SJCRH30 (cell line): Measurements from ENCODE around the gene DBX1. TPM values are rescaled to one million over a fixed set of nuclear protein-coding genes. Genes with fewer than 3 reads are reported as not detected.
"Not testable (repeated sequence)": the region's sequence is repeated elsewhere in the genome, so short reads cannot be mapped to it uniquely, and the experiment has no call there.

Experiments
- DNase-seq, 2 experiments: peaks; one replicate each; pipeline ENCODE4 v3.0.0-alpha.2; 2015 to 2020
- H3K27ac ChIP-seq: fragments of 250-450 bp; sonication (Bioruptor Pico); 2 replicates; pipeline ENCODE4 v1.5.1; 2020; ENCODE audit warnings: mild to moderate bottlenecking, moderate library complexity
- H3K27me3 ChIP-seq: fragments of 250-450 bp; sonication (Bioruptor Pico); 2 replicates; pipeline ENCODE4 v1.5.1; 2020; ENCODE audit warnings: mild to moderate bottlenecking, moderate library complexity
- H3K36me3 ChIP-seq: fragments of 250-450 bp; sonication (Bioruptor Pico); 2 replicates; pipeline ENCODE4 v1.5.1; 2020; ENCODE audit warnings: mild to moderate bottlenecking, moderate library complexity
- H3K4me1 ChIP-seq: fragments of 250-450 bp; sonication (Bioruptor Pico); 2 replicates; pipeline ENCODE4 v1.5.1; 2020; ENCODE audit warnings: mild to moderate bottlenecking, moderate library complexity
- H3K4me3 ChIP-seq: fragments of 250-450 bp; sonication (Bioruptor Pico); 2 replicates; pipeline ENCODE4 v1.5.1; 2020; ENCODE audit warnings: mild to moderate bottlenecking, moderate library complexity
- H3K9me3 ChIP-seq: fragments of 250-450 bp; sonication (Bioruptor Pico); replicated peaks from 2 replicates; pipeline ENCODE4 v1.5.1; 2020; ENCODE audit warnings: mild to moderate bottlenecking, moderate library complexity
- total RNA-seq: library from RNA; depleted of rRNA; stranded (reverse); fragments of >200 nt; shearing (Covaris generic); gene quantifications from 2 replicates; pipeline ENCODE4 v1.2.3, GENCODE V29; 2014; rRNA removed

Gene DBX1, protein sequence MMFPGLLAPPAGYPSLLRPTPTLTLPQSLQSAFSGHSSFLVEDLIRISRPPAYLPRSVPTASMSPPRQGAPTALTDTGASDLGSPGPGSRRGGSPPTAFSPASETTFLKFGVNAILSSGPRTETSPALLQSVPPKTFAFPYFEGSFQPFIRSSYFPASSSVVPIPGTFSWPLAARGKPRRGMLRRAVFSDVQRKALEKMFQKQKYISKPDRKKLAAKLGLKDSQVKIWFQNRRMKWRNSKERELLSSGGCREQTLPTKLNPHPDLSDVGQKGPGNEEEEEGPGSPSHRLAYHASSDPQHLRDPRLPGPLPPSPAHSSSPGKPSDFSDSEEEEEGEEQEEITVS
- 2.5 and 2.9 TPM in 2 replicates for total RNA-seq

DNA sequence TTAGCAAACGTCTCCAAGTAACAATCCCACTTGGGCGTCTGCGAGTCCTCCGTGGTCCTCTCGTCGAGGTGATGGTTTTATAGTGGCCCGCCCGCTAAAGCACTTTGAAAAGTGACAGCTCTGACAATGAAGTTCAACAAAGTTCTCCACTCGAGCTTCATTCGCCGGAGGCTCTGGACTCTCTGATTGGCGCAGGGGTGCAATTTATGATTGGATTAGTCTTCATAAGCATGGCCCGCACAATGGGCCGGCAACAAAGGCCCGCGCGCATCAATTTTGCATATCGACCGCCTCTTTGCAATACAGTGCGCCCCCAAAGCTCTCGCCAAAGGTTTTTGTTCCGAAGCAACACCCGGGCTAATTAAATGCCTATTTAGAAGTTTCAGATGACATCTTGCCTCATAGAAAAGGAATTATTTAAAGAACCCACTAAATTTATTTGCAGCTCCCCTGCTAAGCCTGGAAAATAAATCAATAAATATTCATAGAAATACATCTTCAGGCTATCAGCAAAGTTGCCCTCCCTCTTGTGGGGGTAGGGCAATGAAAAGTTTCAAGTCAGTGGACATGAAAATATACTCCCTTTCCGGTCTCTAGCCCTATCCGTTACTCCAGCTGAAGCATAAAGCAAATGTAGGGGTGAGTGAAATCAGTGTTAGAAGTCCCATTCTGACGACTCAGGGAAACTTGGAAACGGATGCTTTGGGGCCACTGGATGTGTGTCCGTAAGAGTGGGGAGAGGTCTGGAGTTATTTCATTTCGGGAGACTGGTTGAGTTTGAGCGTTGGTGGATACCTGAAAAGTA lies at the start of gene DBX1:
DBX1 (minus strand) TSS at position 51 of the 805 bp plus-strand sequence. CDS start 151 bp downstream, outside the sequence.
- no peak for DNase-seq
- Histone ChIP-seq H3K9me3 (no peaks in the 10 kb centered on the region; the same call in 1 of the 2 replicates), H3K27ac (peak within 1 kb of the TSS; percentile 98), H3K4me3 (peak within 1 kb of the TSS; percentile 66), H3K4me1 (peaks cover 20% of the 10 kb centered on the region), H3K27me3 (no peaks in the 10 kb centered on the region), H3K36me3 (no peaks in the 10 kb centered on the region)

DNA sequence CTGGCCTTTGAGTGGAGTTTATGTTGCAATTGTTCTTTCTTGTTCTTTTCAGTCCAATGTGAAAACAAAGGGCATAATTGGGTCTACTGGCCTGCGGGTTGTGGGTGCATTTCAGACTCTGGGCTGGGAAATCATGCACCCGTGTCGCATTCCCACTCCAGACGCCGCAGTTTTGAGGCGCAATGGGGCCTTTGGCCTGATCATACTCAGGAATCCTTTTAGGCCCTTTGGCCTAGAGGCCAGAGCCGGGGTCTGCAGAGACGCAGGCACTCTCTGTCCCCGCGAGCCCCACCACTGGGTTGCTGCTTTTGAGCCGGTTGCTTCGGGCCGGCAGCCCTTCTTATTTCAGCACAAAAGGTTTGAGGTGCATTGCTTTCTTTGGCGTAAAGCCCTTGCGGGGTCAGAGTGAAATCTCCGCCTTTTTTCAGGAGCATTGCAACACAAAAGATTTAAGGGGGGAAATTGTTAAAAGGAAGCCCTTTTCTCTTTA lies 48.4 kb upstream of the DBX1 start:
- H3K4me1 ChIP-seq, result peaks cover 2% of the 10 kb centered on the region
- H3K27ac ChIP-seq, result no peak overlapping the region
- DNase-seq, result no peak
- no peak overlapping the region for H3K4me3 ChIP-seq
- H3K9me3 ChIP-seq, result no peaks in the 10 kb centered on the region
- H3K27me3 ChIP-seq, result no peaks in the 10 kb centered on the region
- 0 out of 2 replicates have a peak, but pooled peaks cover 4% of the 10 kb centered on the region for H3K36me3 ChIP-seq

DNA sequence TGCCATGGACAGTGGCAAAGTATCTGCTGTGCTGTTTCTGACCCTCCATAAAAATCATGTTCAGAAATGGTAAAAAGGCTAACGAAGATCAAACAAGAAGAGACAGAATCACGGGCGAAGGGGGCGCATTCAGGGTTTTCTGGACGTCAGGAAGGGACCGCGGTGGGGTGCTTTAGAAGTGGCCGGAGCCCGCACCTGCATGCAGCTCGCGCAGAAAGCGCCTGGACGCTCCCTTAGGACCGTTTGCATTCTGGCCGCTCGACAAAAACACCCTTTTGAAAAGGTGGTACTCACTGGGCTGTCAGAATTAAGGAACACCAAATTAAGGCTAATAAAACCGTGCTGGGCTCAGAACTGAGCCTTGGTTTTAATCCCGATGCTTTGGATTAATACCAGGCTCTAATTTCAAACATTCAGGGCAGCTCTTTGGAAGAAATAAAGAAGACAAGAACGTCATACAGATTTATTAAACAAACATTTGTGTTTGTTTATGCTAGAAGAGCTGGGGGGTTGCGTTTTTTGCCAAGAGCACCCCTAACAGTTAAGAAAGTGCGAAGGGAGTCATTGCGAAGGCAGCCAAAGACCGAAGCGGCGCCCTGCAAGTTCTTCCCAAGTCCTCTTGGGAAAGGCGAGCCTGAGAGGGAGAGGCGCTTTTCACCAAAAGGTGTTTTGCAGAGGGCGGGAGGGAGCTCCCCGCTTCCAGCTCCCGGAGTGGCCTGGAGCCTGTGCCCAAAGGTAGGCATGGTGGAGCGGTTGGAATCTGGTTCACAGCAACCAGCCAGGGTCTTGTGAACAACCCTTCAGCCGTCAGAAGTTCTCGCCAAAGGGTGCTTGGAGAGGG lies 47.7 kb upstream of the DBX1 start:
- H3K36me3 ChIP-seq, result 0 out of 2 replicates have a peak, but pooled peaks cover 4% of the 10 kb centered on the region
- H3K27ac ChIP-seq, result no peak overlapping the region
- no peak overlapping the region for H3K4me3 ChIP-seq
- H3K27me3 ChIP-seq, result no peaks in the 10 kb centered on the region
- no peaks in the 10 kb centered on the region for H3K9me3 ChIP-seq
- DNase-seq, result no peak
- no peaks in the 10 kb centered on the region for H3K4me1 ChIP-seq

DNA sequence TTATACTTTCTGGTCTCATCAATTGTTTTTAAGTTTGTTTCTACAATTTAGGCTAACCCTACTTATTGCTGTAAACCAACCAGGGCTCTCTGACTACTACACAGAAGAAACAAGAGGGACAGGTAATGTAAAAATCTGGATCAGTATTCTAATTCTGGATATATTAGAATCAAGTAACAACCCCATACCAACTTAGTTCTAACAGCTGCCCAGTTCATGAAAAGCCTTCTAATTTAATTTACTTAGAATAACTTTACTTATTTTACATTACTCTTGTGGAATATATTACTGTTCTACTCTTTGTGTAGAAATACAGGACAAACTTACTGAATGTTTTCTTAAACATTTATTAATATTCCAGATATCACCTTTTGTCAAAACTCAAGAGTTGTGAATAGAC lies 45.5 kb upstream of the DBX1 start:
- 0 out of 2 replicates have a peak, but pooled peaks cover 4% of the 10 kb centered on the region for H3K36me3 ChIP-seq
- no peak overlapping the region for H3K4me3 ChIP-seq
- H3K27me3 ChIP-seq, result no peaks in the 10 kb centered on the region

DNA sequence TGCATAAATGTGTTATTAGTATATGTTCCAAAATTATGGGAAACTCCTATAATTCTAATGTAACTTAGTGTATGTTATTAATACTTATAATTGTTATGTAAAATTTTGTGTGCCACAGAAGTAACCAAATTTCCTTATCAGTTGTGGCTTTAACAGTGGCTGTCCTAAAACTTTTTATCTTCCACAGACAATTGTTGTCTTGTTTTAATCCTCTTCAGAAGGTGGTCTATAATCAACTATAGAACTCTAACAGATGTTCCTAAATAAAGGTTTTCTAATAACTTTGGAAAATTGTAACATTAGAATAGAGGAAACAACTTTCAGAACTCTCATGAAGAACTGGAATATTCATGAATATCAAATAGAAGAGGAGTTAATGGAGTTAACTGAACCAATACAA lies 44.4 kb upstream of the DBX1 start:
- DNase-seq, result no peak
- H3K36me3 ChIP-seq, result 0 out of 2 replicates have a peak, but pooled peaks cover 4% of the 10 kb centered on the region
- no peaks in the 10 kb centered on the region for H3K4me1 ChIP-seq
- no peak overlapping the region for H3K4me3 ChIP-seq
- H3K27me3 ChIP-seq, result no peaks in the 10 kb centered on the region
- H3K27ac ChIP-seq, result no peak overlapping the region
- no peaks in the 10 kb centered on the region for H3K9me3 ChIP-seq

More for the DNA sequence above, 45.5 kb upstream of the DBX1 start:
- DNase-seq, result no peak
- Histone ChIP-seq H3K4me1 (no peaks in the 10 kb centered on the region), H3K27ac (no peak overlapping the region), H3K9me3 (no peaks in the 10 kb centered on the region)

DNA sequence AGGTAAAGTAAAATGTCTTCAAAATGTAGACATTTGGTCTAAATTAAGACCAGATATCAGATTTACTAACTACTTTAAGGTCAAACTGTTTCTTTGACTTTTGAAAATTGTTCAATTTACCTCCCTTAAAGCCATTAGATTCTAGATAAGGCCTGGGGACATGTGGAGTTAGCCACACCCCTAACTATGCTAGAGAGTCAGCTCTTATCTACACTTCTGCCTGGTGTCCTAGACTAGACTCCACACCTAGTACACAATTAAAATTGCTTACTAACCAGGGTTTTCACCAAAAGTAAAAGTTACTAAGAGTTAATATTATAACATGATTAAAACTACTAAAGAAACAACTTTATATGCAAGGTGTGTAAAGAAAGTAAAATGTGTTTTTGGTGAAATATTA lies 43.6 kb upstream of the DBX1 start:
- DNase-seq, result no peak
- H3K4me3 ChIP-seq, result no peak overlapping the region
- H3K4me1 ChIP-seq, result no peaks in the 10 kb centered on the region; the same call in 1 of the 2 replicates
- no peaks in the 10 kb centered on the region for H3K27me3 ChIP-seq
- H3K27ac ChIP-seq, result no peak overlapping the region
- no peaks in the 10 kb centered on the region for H3K9me3 ChIP-seq
- 0 out of 2 replicates have a peak, but pooled peaks cover 4% of the 10 kb centered on the region for H3K36me3 ChIP-seq

DNA sequence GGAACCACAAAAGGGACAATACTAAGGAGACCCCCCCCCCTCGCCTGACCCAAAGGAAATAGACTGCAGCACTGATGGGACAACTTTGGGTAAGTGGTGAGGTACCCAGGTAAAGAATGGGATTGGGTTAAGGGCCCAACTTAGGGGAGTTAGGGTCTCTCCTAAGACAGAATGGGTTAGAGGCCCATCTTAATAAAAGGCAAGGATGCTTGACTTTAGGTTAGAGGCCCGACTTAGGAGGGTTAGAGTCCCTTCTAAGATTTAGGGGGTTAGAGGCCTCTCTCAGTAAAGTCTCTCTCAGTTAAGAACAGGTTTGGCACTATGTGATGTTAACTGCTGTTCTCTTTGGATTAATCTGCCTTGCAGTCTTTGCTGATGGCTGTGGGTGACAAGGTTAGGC lies 41.0 kb upstream of the DBX1 start:
- Histone ChIP-seq H3K27ac (no peak overlapping the region), H3K36me3 (0 out of 2 replicates have a peak, but pooled peaks cover 4% of the 10 kb centered on the region), H3K4me3 (no peak overlapping the region), H3K9me3 (no peaks in the 10 kb centered on the region), H3K4me1 (peaks cover 18% of the 10 kb centered on the region), H3K27me3 (no peaks in the 10 kb centered on the region)
- DNase-seq, result no peak

DNA sequence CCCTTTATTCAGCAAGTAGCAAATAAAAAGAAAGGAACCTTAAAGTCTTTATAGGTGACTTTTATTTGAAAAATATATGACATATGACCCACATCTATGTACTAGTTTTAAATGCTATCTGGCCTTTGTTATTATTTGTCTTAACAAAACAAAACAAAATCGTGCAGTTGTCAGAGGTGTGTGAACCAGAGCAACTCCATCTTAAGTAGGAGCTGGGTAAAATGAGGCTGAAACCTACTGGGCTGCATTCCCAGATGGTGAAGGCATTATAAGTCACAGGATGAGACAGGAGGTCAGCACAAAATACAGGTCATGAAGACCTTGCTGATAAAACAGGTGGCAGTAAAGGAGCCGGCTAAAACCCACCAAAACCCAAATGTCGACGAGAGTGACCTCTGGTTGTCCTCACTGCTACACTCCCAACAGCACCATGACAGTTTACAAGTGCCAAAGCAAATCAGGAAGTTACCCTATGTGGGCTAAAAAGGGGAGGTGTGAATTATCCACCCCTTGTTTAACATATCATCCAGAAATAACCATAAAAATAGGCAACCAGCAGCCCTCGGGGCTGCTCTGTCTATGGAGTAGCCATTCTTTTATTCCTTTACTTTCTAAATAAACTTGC lies 40.2 kb upstream of the DBX1 start:
- H3K36me3 ChIP-seq, H3K27me3 ChIP-seq, H3K9me3 ChIP-seq, H3K4me3 ChIP-seq, H3K27ac ChIP-seq, DNase-seq: not testable (repeated sequence)
- H3K4me1 ChIP-seq, result peaks cover 18% of the 10 kb centered on the region

DNA sequence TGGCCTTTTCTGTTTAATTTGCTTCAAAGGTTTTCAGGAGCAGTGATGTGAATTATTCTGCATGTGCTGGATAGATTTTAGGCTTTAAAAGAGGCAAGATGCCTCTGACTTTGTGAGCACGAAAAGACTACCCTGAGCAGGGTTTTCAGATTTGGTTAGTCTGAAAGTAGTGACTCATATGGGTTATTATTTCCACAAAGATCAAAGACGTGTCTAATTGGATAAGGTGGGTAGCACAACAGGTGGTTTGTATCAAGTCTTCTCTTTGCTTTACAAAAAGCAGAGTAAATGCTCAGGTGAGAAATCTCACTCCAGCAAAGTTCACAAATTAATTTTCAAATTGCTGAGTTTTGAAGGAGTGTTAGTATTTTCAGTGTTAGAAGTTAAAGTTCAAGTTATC lies 37.6 kb upstream of the DBX1 start:
- Histone ChIP-seq H3K27ac (peak overlapping the region; percentile 24), H3K27me3 (no peaks in the 10 kb centered on the region), H3K36me3 (no peaks in the 10 kb centered on the region), H3K9me3 (no peaks in the 10 kb centered on the region), H3K4me1 (peaks cover 28% of the 10 kb centered on the region), H3K4me3 (no peak overlapping the region)
- peak in 1 of 2 experiments; percentile 71 for DNase-seq

DNA sequence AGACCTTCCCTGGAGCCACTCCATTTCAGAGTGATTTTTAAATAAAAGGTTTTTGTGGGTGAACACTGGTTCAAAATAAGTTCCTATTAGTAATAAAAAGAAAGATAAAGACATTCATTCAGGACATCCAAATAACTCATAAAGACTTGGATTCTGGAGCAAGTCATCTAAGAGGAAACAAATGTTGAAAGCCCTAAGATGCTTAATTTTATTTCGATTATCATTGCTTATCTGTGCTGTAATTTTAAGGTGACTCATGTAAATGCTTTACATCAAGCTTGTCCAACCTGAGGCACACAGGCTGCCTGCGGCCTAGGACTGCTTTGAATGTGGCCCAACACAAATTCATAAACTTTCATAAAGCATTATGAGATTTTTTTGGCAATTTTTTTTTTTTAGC lies 34.2 kb upstream of the DBX1 start:
- DNase-seq, result no peak
- peaks cover 44% of the 10 kb centered on the region for H3K4me1 ChIP-seq
- H3K36me3 ChIP-seq, result no peaks in the 10 kb centered on the region
- no peak overlapping the region for H3K27ac ChIP-seq
- H3K4me3 ChIP-seq, result no peak overlapping the region
- H3K9me3 ChIP-seq, result no peaks in the 10 kb centered on the region
- H3K27me3 ChIP-seq, result no peaks in the 10 kb centered on the region

DNA sequence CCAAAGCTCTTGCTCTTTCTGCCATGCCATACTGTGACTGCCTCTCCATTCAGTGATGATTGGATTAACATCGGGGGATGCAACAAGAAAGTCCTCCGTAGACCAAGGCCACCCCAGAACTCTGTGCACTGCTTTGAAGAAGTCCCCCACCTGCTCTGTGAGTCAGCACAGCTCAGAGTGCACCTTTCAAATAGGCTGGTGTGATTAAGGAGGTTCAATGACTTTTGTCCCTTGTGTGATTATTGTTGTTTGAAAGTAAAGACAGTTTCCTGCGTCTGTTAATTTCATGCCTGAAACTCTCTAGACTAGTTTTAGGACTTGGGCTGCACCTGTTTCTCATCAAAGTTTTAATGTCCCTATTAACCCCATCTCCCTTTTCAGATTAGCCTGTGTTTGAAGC lies 33.0 kb upstream of the DBX1 start:
- no peaks in the 10 kb centered on the region for H3K27me3 ChIP-seq
- H3K27ac ChIP-seq, result peak overlapping the region; percentile 76
- DNase-seq, result peak in 1 of 2 experiments; percentile 30
- H3K4me1 ChIP-seq, result peaks cover 49% of the 10 kb centered on the region
- H3K9me3 ChIP-seq, result no peaks in the 10 kb centered on the region
- no peaks in the 10 kb centered on the region for H3K36me3 ChIP-seq
- H3K4me3 ChIP-seq, result no peak overlapping the region

DNA sequence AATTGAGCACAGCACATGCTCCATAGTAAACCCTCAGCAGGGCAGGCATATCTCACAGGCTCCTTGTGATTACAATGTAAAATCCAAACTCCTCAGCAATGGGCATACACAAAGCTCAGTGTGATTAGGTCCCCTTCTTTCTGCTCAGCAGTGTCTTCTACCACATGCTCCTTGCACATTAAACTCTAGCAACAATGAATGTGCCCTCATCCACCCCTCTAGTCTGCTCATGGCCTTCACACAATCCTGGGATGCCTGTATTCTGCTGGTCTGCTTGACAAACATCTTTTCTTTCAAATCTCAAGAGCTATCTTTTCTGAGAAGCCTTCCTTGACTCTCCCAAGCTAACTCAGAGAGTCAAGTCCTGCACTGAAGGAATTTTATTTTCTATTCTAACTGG lies 32.4 kb upstream of the DBX1 start:
- Histone ChIP-seq H3K4me3 (no peak overlapping the region), H3K4me1 (peaks cover 49% of the 10 kb centered on the region), H3K27me3 (no peaks in the 10 kb centered on the region), H3K9me3 (no peaks in the 10 kb centered on the region), H3K36me3 (no peaks in the 10 kb centered on the region), H3K27ac (peak overlapping the region; percentile 76)
- DNase-seq, result no peak

DNA sequence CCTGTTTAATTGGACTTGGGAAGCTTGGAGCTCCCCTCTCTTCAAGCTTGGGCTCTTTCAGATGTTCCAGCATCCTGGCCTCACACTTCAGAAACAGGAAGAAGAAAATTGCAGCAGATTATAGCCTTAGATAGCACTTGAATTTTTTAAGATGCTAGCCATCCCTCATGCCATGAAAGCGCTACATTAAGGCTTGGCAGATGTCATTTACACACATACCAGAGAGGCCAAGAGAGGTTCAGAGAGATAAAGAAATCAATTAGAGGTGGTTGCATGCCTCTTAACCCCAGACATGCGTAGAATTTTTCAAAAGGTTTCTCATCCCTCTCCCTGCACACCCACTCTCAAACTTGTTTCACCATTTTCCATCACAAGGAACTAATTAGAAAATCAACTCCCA lies 31.9 kb upstream of the DBX1 start:
- H3K36me3 ChIP-seq, result no peaks in the 10 kb centered on the region
- no peak overlapping the region for H3K4me3 ChIP-seq
- peaks cover 49% of the 10 kb centered on the region for H3K4me1 ChIP-seq
- no peaks in the 10 kb centered on the region for H3K27me3 ChIP-seq
- H3K9me3 ChIP-seq, result no peaks in the 10 kb centered on the region
- H3K27ac ChIP-seq, result peak overlapping the region; percentile 76
- DNase-seq, result peak; percentile 46 to 72

DNA sequence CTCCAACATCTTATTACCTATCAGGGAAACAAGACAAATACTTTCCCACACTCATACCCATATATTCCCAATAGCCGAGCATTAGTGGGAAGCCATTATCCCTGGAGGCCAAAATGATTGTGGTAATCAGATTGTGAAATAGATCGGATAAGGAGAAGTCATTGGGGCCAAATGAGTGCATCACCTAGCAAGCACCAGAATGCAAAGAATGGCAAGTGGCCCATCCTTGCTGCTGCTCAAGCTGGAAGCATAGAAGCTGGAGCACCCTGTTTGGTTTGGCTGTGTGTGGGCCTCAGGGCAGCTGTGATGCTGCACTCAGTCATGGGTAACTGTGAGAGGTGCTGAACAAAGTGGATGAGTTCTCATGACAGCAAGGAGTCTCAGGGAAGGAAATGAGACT lies 18.7 kb upstream of the DBX1 start:
- H3K27me3 ChIP-seq, result no peaks in the 10 kb centered on the region

More for the DNA sequence above, 18.7 kb upstream of the DBX1 start:
- no peaks in the 10 kb centered on the region for H3K36me3 ChIP-seq
- no peak overlapping the region for H3K4me3 ChIP-seq
- 0 out of 2 replicates have a peak, but pooled peaks cover 3% of the 10 kb centered on the region for H3K4me1 ChIP-seq
- no peak overlapping the region for H3K27ac ChIP-seq
- peaks cover 8% of the 10 kb centered on the region; the same call in 1 of the 2 replicates for H3K9me3 ChIP-seq
- DNase-seq, result no peak
